Stimulated activated CD4-positive, alpha-beta T cell treated with anti-CD3 and anti-CD28 coated beads, TNF-alpha, amount 100 ng/mL, for 4 hours (primary cell): ENCODE results near the gene MIER3.

Experiments
- DNase-seq, 3 experiments: peaks; one replicate each; pipeline ENCODE4 v3.0.0-alpha.2; 2020; ENCODE audit warnings: low read depth in 3 of 3

Gene MIER3

DNA sequence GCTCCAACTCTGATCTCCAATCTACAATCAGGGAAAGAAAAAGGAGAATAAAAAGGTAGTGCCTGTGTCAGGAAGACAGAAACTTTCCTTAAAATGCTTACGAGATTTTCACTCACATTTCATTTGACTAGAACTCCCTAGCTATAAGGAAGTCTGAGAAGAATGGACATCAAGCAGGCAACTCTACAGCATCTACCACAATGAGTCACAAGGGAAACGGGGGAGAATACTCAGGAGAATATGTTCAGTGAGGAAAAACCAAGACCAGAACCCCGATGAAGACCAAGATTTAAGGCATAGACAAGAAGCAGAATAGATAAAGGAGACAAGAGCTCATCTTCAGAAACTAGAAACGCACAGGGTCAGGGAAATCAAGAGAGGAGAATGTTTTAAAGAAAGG lies 51.5 kb downstream of the MIER3 start:
- no peak for DNase-seq

DNA sequence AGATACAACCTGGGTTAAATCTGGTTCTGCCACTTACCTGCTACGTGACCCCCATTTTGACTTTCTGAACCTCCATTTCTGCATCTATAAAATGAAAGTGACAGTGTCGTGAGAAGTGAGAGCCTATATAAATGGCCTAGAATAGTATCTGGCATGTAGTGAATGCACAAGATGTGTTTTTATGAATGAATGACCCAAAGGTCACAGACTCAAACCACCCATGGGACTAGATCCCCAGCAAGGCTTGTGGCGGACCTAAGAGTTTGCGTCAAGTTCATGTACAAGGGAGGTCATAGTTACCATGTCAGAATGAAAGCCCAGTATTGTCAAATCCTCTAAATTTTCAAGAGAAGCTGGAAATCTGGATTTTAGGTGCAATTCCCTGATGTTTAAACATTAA lies 53.7 kb downstream of the MIER3 start:
- DNase-seq: no peak

DNA sequence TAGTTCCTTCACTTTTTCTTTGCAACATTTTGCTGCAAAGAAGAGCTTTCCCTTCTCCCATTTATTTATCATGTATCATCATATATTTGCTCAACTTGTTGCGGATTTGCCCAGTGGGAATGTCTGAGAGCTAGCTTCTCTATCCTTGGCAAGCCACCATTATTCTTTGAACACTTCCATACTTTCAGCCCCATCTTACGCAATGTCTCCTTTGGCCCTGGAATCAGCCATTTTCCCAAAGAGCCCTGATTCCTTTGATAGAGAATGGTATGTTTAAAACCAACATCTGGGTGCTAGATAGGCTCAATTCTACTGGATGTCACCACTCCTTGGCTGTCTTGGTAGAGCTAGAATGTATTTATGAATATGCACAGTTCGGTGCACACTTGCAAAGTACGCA lies 55.2 kb downstream of the MIER3 start:
- DNase-seq: no peak

DNA sequence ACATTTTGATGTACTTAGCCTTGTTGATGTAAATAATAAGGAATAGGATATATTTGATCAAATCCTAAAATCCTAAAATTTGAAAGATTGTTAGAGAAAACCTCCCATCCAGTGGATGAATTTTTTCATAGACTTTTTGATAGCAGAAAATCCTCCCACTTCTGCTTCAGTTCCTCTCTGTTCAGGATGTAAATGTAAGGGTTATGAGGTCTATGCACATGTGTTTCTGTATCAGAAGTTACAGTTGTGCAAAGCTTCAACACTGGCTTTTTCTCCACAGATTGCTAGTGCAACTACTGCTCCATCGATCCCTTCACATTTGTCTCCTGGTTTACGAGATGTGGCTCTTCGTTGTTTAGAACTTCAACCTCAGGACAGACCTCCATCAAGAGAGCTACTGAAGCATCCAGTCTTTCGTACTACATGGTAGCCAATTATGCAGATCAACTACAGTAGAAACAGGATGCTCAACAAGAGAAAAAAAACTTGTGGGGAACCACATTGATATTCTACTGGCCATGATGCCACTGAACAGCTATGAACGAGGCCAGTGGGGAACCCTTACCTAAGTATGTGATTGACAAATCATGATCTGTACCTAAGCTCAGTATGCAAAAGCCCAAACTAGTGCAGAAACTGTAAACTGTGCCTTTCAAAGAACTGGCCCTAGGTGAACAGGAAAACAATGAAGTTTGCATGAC lies 58.5 kb downstream of the MIER3 start:
- no peak for DNase-seq

DNA sequence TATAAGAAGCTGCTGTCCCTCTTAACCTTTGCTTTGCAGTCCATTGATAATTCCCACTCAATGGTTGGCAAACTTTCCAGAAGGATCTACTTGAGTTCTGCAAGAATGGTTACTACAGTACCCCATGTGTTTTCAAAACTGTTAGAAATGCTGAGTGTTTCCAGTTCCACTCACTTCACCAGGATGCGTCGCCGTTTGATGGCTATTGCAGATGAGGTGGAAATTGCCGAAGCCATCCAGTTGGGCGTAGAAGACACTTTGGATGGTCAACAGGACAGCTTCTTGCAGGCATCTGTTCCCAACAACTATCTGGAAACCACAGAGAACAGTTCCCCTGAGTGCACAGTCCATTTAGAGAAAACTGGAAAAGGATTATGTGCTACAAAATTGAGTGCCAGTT lies 70.4 kb downstream of the MIER3 start:
- no peak for DNase-seq

DNA sequence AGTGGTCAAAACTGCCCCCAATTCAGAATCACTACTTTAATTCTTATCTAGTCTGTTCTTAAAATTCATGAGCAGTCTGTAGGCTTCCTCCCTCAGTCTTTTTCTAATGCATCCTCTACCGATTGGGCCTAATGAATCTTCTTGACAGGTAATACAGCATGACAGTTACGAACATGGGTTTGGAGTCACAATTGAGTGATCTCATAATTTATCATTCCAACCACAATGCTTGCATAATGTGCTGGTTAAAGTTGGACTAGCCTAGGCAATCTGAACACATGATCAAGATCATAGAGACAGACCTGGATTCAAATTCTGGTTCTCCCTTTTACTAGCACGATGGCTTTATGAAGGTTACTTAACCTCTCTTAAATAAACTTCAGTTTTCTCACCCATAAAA lies 75.6 kb downstream of the MIER3 start:
- DNase-seq: no peak

DNA sequence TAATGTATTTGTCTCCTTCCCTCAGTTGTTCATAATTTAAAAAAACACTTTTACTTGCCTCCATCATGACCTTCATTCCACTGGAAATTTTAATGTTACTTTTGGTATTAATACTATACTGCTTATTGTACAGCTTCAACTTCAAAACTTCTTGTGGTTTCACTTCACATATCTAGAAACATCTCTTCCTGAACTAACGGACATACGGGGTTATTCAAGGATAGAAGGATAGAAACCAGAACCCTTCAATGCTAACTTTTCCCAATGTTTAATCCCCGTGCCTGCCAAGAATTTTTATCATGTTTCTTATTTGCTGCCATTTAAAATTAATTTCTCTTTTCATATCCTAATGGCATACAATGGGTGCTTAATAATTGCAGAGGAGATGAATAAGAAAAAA lies 78.9 kb downstream of the MIER3 start:
- no peak for DNase-seq

DNA sequence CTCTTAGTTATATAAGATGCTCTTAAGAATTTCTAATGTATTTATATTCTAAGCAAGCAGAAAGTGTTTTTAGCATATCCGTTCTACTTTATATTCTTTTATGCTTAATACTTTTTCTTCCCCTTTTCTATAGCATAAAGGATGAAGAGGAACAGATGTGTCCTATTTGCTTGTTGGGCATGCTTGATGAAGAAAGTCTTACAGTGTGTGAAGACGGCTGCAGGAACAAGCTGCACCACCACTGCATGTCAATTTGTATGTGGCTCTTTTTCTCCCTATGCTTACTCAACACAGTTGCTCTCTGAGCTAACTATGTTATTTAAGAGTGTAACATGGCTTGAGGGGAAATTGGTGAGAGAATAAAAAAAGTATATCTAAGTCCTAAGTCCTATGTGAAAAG lies 80.1 kb downstream of the MIER3 start:
- DNase-seq: no peak
